ENCODE results near the gene TECR.
"Not testable (repeated sequence)": the region's sequence is repeated elsewhere in the genome, so short reads cannot be mapped to it uniquely, and the experiment has no call there.

The TECR gene

DNA sequence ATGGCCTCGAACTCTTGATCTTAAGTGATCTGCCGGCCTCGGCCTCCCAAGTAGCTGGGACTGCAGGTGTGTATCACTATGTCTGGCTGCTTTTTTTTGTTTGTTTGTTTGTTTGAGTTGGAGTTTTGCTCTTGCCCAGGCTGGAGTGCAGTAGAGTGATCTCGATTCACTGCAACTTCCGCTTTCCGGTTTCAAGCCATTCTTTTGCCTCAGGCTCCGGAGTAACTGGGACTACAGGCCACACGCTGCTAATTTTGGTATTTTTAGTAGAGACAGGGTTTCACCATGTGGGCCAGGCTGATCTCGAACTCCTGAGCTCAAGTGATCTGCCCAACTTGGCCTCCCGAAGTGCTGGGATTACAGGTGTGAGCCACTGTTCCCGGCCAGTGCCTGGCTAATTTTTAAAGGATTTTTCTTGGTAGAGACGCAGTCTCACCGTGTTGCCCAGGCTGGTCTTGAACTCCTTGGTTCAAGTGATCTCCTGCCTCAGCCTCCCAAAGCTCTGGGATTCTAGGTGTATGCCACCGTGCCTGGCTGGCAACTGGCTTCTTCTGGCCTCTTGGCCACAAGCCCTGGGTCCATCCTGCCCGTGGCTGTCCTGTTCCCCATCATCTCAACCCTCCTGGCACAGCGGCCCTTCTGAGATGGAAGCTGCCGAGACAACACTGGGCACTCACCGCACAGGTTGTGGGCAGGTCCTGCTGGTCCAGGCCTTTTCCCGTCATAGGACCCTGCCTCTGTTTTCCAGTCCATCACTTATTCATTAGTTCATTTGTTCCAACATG is 11.5 kb downstream of the TECR start:
- no peak for DNase-seq

DNA sequence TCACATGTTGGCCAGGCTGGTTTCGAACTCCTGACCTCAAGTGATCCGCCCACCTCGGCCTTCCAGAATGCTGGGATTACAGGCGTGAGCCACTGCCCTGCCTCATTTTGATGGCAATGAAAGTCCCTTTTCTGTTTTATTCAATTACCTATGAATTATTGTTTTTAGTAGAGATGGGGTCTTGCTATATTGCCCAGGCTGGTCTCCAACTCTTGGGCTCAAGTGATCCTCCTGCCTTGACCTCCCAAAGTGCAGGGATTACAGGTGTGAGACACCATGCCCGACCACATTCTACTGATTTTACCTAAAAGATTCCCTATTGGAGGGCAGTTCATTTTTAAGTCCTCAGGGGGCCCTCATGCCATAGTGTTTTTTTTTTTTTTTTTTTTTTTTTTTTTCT is 12.6 kb downstream of the TECR start:
- DNase-seq = not testable (repeated sequence)

DNA sequence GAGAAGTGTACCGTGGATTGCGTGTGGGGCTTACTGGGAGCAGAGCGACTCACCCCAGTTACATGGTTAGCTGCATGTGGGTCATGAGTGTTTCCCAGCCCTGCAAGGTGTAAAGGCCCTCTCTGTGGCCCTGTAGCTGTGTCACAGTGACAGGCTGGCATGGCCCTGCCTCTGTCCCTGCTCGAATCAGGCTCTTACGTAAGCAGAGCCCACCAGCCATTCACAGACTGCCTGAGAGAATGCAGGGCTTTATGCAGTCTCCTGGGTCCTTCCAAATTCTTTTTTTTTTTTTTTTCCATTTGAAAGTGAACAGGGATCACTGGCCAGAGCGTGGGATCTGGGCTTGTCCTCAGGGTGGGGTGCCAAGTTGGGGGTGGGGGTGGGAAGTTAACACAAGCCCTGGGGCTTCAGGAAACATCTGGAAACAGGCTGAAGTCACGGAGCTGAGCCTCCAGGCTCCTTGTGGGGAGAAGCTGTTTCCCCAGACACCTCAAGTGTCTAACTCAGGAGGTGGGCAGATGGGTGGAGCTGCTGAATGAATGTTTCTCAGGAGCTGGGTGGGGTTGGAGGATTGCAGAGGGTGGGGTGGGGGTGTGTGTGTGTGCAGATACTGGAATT is 13.4 kb downstream of the TECR start:
- DNase-seq = no peak

GRCh38 chr19:14544047-14544446 is 14.7 kb downstream of the TECR start:
- DNase-seq = no peak

DNA sequence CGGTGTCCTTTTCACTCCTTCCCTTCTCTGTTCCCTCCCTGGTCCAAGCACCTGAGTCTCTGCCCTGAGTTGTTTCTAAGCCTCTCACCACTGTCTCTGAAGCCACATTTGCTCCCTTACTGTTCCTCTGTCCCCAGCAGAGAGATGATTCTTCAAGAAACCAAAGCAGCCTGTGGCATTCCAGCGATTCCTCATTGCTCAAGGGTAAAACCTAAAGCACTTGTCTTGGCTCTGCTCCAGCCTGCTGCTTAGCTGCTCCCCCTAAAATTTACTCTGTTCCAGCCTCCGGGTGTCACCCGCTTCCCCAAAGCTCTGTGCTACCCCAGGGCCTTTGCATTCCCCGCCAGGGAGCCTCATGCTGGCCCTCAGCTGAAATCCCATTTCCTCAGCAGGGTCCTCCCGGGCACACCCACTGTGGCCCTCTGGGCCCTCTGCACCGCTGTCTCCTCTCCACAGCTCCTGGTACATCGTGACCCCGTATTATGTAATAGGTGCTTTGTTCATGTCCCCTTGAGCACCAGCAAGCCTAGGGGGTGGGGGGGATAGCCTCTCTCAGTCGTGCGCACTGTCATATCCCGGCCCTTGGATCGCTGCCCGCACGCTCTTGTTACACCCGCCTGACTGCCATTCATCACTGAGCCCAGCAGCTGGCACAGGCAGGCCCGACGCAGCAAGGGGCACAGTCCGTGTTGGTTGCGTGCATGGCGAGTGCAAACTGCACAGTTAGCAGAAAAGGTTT is 15.8 kb downstream of the TECR start:
- no peak for DNase-seq

- DNase-seq = no peak
These were observed 16.3 kb downstream of the TECR start for GRCh38 chr19:14545716-14546082.

GRCh38 chr19:14550201-14550754 is 20.9 kb downstream of the TECR start:
- no peak for DNase-seq

DNA sequence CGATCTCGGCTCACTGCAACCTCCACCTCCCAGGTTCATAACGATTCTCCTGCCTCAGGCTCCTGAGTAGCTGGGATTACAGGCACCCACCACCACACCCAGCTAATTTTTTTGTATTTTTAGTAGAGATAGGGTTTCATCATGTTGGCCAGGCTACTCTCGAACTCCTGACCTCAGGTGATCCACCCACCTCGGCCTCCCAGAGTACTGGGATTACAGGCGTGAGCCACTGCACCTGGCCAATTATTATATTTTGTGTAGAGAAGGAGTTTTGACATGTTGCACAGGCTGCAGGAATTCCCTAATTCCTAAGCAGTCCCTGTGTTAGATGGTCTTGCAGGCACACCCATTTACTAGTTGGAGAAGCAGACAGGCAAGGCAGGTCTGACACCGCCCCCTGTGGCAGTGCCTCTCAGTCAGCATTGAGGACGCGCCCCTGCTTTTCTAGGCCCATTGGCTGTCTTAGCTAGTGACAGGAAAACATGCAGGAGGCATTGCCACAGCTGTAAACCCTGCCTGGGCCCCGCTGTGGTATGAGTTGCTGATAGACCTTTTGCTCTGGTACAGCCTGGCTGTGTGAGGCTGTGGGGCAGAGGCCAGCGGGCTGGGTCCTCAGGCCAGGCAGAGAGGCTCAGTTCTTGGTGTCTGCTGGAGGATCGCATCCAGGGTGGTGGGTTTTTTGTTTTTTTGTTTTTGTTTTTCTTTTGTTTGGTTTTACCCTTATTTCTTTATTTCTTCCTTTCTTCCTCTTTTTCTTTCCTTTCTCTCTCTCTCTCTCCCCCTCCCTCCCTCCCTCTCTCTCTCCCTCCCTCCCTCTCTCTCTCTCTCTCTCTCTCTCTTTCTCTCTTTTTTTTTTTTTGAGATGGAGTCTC is 22.0 kb downstream of the TECR start:
- not testable (repeated sequence) for DNase-seq

DNA sequence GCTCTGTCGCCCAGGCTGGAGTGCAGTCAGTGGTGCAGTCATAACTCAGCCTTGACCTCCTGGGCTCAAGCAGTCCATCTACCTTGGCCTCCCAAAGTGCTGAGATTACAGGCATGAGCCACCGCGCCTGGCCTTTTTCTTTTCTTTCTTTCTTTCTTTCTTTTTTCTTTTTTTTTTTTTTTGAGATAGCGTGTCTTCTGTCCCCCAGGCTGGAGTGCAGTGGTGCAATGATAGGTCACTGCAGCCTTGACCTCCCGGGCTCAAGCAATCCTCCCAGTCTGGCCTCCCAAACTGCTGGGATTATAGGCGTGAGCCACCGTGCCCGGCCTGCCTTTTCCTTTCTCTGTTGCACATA is 22.6 kb downstream of the TECR start:
- DNase-seq = not testable (repeated sequence)

DNA sequence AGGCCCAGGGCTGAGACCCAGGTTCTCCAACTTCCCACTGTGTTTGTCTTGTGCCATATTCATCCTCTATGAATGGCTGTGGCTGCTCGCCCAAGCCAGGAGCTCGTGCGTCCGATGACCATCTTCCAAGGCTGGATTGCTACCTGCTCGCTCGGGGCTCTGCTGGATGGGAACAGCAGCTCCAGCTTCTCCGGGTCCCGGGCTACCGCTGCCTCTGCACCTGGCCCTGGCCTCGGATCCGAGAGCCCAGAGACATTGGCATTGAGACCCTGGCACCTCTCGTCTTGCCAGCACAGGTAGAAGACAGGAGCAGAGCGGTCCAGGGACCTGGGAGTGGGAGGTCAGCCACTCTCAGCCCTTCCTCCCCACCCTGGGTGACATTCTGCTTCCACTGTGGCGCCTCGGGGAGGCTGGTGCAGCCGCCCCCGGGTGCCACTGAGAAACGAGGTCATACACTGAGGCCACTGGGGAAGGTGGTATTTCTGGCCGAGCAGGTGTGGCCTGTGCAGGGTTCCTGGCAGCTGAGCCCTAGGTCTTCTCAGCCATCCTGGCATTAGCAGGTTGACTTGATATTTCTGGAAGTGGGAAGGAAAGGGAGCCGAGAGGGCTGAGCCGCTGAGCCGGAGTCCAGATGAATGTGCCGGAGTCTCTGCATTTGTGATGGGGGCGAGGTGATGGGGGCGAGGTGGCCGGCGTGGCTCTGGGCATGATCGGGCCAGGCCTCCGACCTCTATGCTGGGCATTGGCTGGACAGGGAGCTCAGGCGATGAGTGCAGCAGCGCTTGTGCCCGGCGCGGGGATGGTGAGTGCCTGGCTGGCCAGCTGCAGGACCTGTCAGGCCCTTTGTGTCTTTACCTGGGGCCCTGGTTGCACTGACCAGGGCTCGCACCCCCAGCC is 23.9 kb downstream of the TECR start:
- no peak for DNase-seq

- no peak for DNase-seq
These were observed 24.5 kb downstream of the TECR start for GRCh38 chr19:14553939-14554243.

DNA sequence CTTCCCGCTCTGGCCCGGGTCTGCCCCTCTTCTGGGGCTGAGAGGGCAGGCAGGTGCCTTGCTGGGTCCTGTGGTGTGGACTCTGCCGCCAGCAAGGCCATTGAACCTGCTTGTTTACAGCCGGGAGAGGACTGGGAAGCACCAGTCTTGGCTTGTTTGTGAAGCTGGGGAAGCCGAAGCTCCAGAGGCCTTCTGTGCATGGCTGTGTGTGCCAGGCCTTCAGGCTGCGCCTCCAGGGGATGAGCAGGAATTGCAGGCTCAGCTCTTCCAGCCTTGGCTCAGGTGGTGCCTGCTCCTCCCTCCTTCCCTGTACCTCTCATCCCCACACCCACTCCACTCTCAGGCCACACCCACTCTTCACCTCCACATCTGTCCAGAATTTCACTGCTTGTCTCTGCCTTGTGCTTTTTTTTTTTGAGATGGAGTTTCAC is 25.0 kb downstream of the TECR start:
- no peak for DNase-seq

- DNase-seq = no peak
These were observed 26.7 kb downstream of the TECR start for GRCh38 chr19:14555918-14556661.

DNA sequence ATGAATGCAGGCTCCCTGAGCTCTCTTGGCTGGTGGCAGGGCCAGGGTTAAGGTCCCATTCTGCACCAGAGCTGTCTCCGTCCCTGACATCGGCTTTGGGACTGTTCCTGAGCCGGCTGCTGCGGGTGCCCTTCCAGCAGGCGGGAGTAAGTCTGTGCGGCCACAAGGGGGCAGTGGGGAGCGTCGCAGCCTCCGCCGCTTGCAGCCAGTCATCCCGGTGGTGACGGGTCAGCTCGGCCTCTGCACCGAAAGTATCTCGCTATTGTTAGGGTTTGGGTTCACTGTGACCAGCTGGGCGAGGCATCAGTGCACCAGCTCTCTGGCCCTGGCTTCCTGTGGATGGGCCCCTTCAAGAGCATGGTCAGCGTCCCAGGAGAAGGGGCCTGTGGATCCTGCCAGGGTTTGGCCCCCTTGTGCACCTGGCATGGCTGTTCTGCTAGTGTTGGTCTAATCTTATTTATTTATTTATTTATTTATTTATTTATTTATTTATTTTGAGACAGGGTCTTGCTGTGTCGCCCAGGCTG is 27.3 kb downstream of the TECR start:
- no peak for DNase-seq

- DNase-seq = no peak
These were observed 29.1 kb downstream of the TECR start for GRCh38 chr19:14558370-14559066.

DNA sequence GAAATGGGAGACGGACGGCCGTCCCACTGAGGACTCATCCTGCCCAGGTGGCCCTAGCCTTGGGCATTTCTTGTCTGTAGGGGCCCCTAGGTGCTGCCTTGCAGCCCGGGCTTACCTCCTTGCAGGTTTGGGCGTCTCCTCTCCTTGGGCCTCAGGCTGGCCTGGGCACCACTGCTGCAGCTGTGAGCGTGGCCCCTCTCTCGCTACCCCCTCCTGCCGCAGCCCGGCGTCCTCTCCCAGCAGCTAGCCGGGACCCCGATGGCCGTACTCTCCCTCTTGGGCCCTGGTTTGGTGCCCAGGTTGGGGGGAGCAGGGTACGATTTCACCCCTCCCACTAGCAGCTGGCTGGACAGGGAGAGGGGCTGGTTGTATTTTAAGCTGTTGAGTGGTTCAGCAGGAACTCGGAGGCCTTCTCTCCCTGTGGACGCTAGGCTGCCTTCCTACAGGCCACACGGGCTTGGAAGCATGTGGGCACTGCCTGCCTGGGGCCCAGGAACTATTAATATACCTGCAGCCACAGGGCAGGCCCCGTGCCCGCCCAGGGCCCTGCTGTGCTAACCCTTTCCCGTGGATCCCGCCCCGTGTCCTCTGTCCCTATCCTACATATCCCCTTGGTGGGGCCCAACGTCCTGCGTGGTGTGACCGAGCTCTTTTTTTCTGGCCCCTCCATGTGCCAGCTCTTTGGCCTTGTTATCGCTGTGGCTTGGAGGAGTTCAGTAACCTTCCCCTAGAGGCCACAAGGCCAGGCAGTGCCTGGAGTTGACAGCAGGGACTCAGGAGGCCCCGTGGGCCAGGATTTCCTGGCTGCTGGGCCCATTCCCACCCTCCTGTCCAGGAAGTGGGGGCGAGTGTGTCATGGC is 30.8 kb downstream of the TECR start:
- DNase-seq = no peak

DNA sequence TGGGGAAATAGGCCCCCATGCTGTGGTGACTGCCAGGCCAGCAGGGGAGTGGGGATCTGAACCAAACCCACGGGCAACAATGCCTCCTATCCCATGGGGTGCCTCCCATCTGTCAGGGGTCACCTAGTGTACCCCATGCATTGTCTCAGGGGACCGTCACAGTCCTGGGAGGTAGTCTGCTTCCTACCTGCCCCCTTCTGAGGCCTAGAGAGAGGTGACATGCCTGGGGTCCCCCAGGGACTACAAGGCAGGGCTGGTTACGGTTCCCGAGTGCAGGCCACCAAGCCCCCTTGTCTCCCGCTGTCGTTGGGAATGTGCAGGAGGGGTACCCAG is 31.3 kb downstream of the TECR start:
- DNase-seq = no peak

- DNase-seq = no peak
These were observed 31.9 kb downstream of the TECR start for GRCh38 chr19:14561249-14561648.

DNA sequence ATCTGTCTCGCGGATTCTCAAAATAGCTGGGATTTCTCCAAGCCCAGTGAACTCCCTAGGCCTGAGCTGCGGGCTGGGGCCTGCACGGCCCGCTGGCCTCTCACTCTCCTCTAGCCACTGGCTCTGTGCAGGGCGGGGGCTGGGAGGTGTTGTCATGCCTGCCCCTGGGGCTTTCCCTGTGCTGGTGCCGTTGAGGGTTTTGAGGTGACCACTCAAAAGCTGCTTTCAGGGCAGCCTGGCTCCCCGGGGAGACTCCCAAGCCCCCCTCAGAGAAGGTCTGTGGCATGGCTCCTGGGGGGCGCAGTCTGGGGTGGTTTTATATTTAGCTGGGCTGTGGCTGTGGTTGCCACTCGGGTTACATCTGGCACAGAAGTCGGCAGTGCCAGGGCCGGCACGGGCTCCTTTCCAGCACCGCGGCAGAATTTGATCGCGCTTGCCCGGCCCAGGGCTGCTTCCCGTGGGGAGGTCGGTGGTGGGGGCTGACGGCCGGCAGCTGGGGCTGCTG is 32.5 kb downstream of the TECR start:
- DNase-seq = no peak
